Neuronal stem cell (in vitro differentiated cells): Measurements from ENCODE around the gene TMEM61.

Experiments
- DNase-seq: peaks from one replicate; pipeline ENCODE4 v3.0.0-alpha.2; 2013; ENCODE audit warnings: low spot score
- H2AFZ ChIP-seq: one replicate; pipeline ENCODE4 v1.6.1; 2013; ENCODE audit warnings: mild to moderate bottlenecking, low read length, inconsistent platforms
- H2AK5ac ChIP-seq: 2 replicates; pipeline ENCODE4 v1.6.1; 2013; ENCODE audit warnings: low read depth, mild to moderate bottlenecking, inconsistent platforms, low read length, moderate library complexity, mixed read lengths
- H2BK120ac ChIP-seq: 2 replicates; pipeline ENCODE4 v1.6.1; 2013; ENCODE audit warnings: low read depth, mild to moderate bottlenecking, inconsistent platforms, low read length, moderate library complexity, mixed read lengths
- H2BK12ac ChIP-seq: one replicate; pipeline ENCODE4 v1.6.1; 2013; ENCODE audit warnings: low read length, inconsistent platforms
- H2BK15ac ChIP-seq: 2 replicates; pipeline ENCODE4 v1.6.1; 2013; ENCODE audit warnings: mild to moderate bottlenecking, low read length, inconsistent platforms, mixed read lengths
- H2BK5ac ChIP-seq: one replicate; pipeline ENCODE4 v1.6.1; 2013; ENCODE audit warnings: inconsistent platforms, mild to moderate bottlenecking, low read length, moderate library complexity
- H3K14ac ChIP-seq: one replicate; pipeline ENCODE4 v1.6.1; 2013; ENCODE audit warnings: low read length, inconsistent platforms
- H3K18ac ChIP-seq: 2 replicates; pipeline ENCODE4 v1.6.1; 2013; ENCODE audit warnings: low read length, inconsistent platforms
- H3K23ac ChIP-seq: 2 replicates; pipeline ENCODE4 v1.6.1; 2013; ENCODE audit warnings: low read depth, mild to moderate bottlenecking, mixed read lengths, low read length, inconsistent platforms; ENCODE audit not compliant: poor library complexity
- H3K27ac ChIP-seq: replicated peaks from 3 replicates; pipeline ENCODE4 v1.5.1; 2013; ENCODE audit warnings: low read length, inconsistent platforms
- H3K27me3 ChIP-seq, 3 experiments: 2 replicates each; pipeline ENCODE4 v1.6.1; 2013; ENCODE audit warnings: low read length in 3 of 3, mild to moderate bottlenecking in 2 of 3, inconsistent platforms in 1 of 3, low read depth in 1 of 3, mixed read lengths in 1 of 3, moderate library complexity in 1 of 3; ENCODE audit not compliant: control insufficient read depth in 3 of 3, insufficient read depth in 3 of 3
- H3K36me3 ChIP-seq, 2 donors: replicated peaks in 1 of 2; 2 replicates each; pipeline ENCODE4 v1.6.1; 2013; ENCODE audit warnings: low read length in 2 of 2; ENCODE audit not compliant: control insufficient read depth in 2 of 2, insufficient read depth in 2 of 2
- H3K4ac ChIP-seq: 2 replicates; pipeline ENCODE4 v1.6.1; 2013; ENCODE audit warnings: inconsistent platforms, mild to moderate bottlenecking, low read length, moderate library complexity
- H3K4me1 ChIP-seq, 2 donors: 1 replicate in 1 of 2; 2 replicates in 1 of 2; pipeline ENCODE4 v1.6.1; 2013; ENCODE audit warnings: low read length in 2 of 2, low read depth in 1 of 2; ENCODE audit not compliant: control insufficient read depth in 2 of 2, insufficient read depth in 1 of 2
- H3K4me2 ChIP-seq: one replicate; pipeline ENCODE4 v1.6.1; 2013; ENCODE audit warnings: mild to moderate bottlenecking, low read length, inconsistent platforms; ENCODE audit not compliant: insufficient read depth, poor library complexity, severe bottlenecking
- H3K4me3 ChIP-seq, 2 donors: 2 replicates each; pipeline ENCODE4 v1.5.1; 2013; ENCODE audit warnings: low read length in 2 of 2, mild to moderate bottlenecking in 2 of 2, inconsistent platforms in 1 of 2, moderate library complexity in 1 of 2
- H3K79me1 ChIP-seq: one replicate; pipeline ENCODE4 v1.6.1; 2013; ENCODE audit warnings: low read depth, mild to moderate bottlenecking, inconsistent platforms, low read length, moderate library complexity
- H3K9ac ChIP-seq: one replicate; pipeline ENCODE4 v1.6.1; 2013; ENCODE audit warnings: mild to moderate bottlenecking, low read depth, low read length, inconsistent platforms; ENCODE audit not compliant: poor library complexity
- H3K9me3 ChIP-seq, 2 donors: replicated peaks in 1 of 2; 2 replicates each; pipeline versions ENCODE3 to v1.6.1; 2013; ENCODE audit warnings: low read length in 2 of 2, mild to moderate bottlenecking in 2 of 2, inconsistent platforms in 1 of 2, low read depth in 1 of 2, mixed read lengths in 1 of 2, moderate library complexity in 1 of 2; ENCODE audit not compliant: control insufficient read depth in 2 of 2, insufficient read depth in 1 of 2
- H4K8ac ChIP-seq: one replicate; pipeline ENCODE4 v1.6.1; 2013; ENCODE audit warnings: low read depth, mild to moderate bottlenecking, inconsistent platforms, low read length, moderate library complexity
- H4K91ac ChIP-seq: one replicate; pipeline ENCODE4 v1.6.1; 2013; ENCODE audit warnings: low read length, low read depth, mild to moderate bottlenecking, inconsistent platforms; ENCODE audit not compliant: poor library complexity
- WGBS, 2 donors: extraction: QIAGEN DNeasy Blood & Tissue Kit; methylation state at CpG; one replicate each; pipeline ENCODE4 v1.1.7; 2013; ENCODE audit warnings: missing lambda C conversion rate in 2 of 2, mixed read lengths in 1 of 2; ENCODE audit not compliant: insufficient read length in 2 of 2, insufficient replicate concordance in 1 of 2; ENCODE audit errors: extremely low coverage in 2 of 2; 5-methylcytosine and 5-hydroxymethylcytosine counted together

TMEM61 gene

DNA sequence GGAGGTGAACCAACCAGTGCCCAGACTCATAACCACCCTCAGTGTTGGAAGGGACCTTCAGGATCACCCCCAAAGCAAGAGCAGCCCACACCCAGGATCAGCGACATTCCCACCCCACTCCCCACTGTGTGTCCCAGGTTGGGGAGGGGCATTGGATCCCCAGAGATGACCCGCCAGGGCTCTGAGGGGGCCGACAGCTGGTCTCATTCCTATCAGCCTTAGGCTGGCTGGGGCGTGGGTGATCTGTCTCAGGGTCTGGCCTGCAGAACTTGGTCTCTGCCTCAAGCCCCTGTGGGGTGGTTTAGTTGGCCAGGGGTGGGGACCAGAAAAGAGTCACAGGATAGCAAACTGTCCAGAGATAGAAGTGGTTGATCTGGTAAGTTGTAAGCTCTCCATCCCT is 10.5 kb downstream of the TMEM61 start:
- Histone ChIP-seq H2BK15ac (no peak overlapping the region), H3K23ac (no peak overlapping the region), H4K8ac (no peak overlapping the region), H4K91ac (no peak overlapping the region), H2AK5ac (no peak overlapping the region), H2BK120ac (no peak overlapping the region), H3K4ac (no peak overlapping the region), H3K79me1 (no peaks in the 10 kb centered on the region), H3K4me1 (peaks cover 3 to 10% of the 10 kb centered on the region in 2 donors), H3K18ac (no peak overlapping the region), H3K4me3 (no peak overlapping the region), H3K27ac (no peak overlapping the region), H3K27me3 (peaks cover 0 to 53% (median 2%) of the 10 kb centered on the region in 3 experiments), H3K4me2 (no peak overlapping the region), H2BK5ac (no peak overlapping the region), H3K14ac (no peak overlapping the region), H3K9me3 (peaks cover 0 to 1% of the 10 kb centered on the region in 2 donors), H2AFZ (no peak overlapping the region), H2BK12ac (no peak overlapping the region), H3K36me3 (no peaks in the 10 kb centered on the region), H3K9ac (no peak overlapping the region)
- no CpG with 5 or more reads among the region's 4 CpGs for WGBS, 2 donors
- no peak for DNase-seq

DNA sequence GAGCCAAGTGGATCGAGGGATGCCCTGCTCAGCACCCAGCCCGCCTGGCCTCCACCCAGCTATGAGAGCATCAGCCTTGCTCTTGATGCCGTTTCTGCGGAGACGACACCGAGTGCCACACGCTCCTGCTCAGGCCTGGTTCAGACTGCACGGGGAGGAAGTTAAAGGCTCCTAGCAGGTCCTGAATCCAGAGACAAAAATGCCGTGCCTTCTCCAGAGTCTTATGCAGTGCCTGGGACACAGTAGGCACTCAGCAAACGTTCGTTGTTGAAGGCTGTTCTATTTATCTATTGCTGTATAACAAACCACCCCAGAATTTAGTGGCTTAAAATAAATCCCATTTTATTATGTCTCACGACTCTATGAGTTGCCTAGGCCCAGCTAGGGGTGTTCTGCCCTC is 11.5 kb downstream of the TMEM61 start:
- Histone ChIP-seq H2AK5ac (no peak overlapping the region), H2BK12ac (no peak overlapping the region), H3K9ac (no peak overlapping the region), H3K18ac (peak overlapping the region; percentile 27), H3K27me3 (peaks cover 1 to 58% (median 11%) of the 10 kb centered on the region in 3 experiments), H3K23ac (no peak overlapping the region), H2BK120ac (no peak overlapping the region), H3K27ac (no peak overlapping the region), H3K9me3 (peaks cover 0 to 4% of the 10 kb centered on the region in 2 donors), H2BK15ac (no peak overlapping the region), H3K36me3 (no peaks in the 10 kb centered on the region), H3K79me1 (no peaks in the 10 kb centered on the region), H2BK5ac (no peak overlapping the region), H3K4ac (no peak overlapping the region), H4K91ac (no peak overlapping the region), H3K4me2 (no peak overlapping the region), H3K4me1 (peaks cover 3 to 10% of the 10 kb centered on the region in 2 donors), H2AFZ (no peak overlapping the region), H4K8ac (no peak overlapping the region), H3K14ac (no peak overlapping the region), H3K4me3 (no peak overlapping the region)
- WGBS, 2 donors = no CpG with 5 or more reads among the region's 12 CpGs
- DNase-seq = no peak

DNA sequence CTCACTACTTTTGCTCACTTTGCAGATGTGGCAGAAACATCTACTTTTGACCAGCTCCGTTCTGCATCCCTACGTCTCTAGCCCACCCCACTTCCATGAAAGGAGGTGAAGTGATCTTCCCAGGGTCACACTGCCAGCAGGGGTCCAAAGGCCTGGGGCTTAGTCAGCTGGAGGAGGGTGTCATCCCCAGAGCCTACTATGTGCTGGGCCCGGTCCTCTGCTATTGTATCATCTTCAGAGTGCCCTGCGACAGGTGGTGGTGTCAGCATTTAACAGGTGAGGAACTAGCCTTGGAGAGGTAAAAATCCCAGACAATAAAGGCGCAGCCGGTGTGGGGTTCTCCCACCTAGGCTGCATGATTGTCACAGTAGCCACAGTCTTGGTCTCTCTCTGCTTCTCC is 12.7 kb downstream of the TMEM61 start:
- Histone ChIP-seq H3K27me3 (peaks cover 7 to 67% (median 23%) of the 10 kb centered on the region in 3 experiments), H3K23ac (peak overlapping the region; percentile 18), H2AK5ac (no peak overlapping the region), H3K14ac (no peak overlapping the region), H4K8ac (no peak overlapping the region), H3K27ac (no peak overlapping the region), H3K18ac (peak overlapping the region; percentile 24), H2BK15ac (no peak overlapping the region), H3K79me1 (no peaks in the 10 kb centered on the region), H3K36me3 (no peaks in the 10 kb centered on the region), H3K4me2 (no peak overlapping the region), H3K9ac (no peak overlapping the region), H2BK120ac (no peak overlapping the region), H4K91ac (no peak overlapping the region), H3K9me3 (peaks cover 0 to 6% of the 10 kb centered on the region in 2 donors), H3K4ac (no peak overlapping the region), H3K4me1 (peaks cover 3 to 12% of the 10 kb centered on the region in 2 donors), H3K4me3 (no peak overlapping the region), H2BK5ac (no peak overlapping the region), H2AFZ (no peak overlapping the region), H2BK12ac (no peak overlapping the region)
- no peak for DNase-seq
- WGBS, 2 donors = no CpG with 5 or more reads among the region's 6 CpGs

- no peak overlapping the region for H3K23ac ChIP-seq
- no peaks in the 10 kb centered on the region for H3K36me3 ChIP-seq
- WGBS, 2 donors = no CpG with 5 or more reads among the region's 6 CpGs
- no peak overlapping the region for H2BK15ac ChIP-seq
- peaks cover 3 to 12% of the 10 kb centered on the region in 2 donors for H3K4me1 ChIP-seq
- H4K91ac ChIP-seq = no peak overlapping the region
- H3K18ac ChIP-seq = peak overlapping the region; percentile 86
- no peak overlapping the region for H2BK120ac ChIP-seq
- H3K14ac ChIP-seq = no peak overlapping the region
- no peak overlapping the region for H2BK12ac ChIP-seq
- no peak for DNase-seq
- H3K4ac ChIP-seq = no peak overlapping the region
- peaks cover 7 to 79% (median 34%) of the 10 kb centered on the region in 3 experiments for H3K27me3 ChIP-seq
- H3K9ac ChIP-seq = no peak overlapping the region
- H2BK5ac ChIP-seq = no peak overlapping the region
- peak overlapping the region; percentile 43 for H4K8ac ChIP-seq
- no peak overlapping the region for H2AFZ ChIP-seq
- H3K27ac ChIP-seq = no peak overlapping the region
- peak overlapping the region; percentile 49 for H2AK5ac ChIP-seq
- no peak overlapping the region for H3K4me2 ChIP-seq
- peaks cover 0 to 7% of the 10 kb centered on the region in 2 donors for H3K9me3 ChIP-seq
- no peaks in the 10 kb centered on the region for H3K79me1 ChIP-seq
- H3K4me3 ChIP-seq = no peak overlapping the region
Measured at GRCh38 chr1:54994355-54994990, 14.0 kb downstream of the TMEM61 start.
